ENCODE results near the gene ZNF236. TPM values are rescaled to one million over a fixed set of nuclear protein-coding genes. Genes with fewer than 3 reads are reported as not detected.

ZNF236 gene
- total RNA-seq, 2 experiments from 2014 or later: 6.6 to 16.1 TPM

DNA sequence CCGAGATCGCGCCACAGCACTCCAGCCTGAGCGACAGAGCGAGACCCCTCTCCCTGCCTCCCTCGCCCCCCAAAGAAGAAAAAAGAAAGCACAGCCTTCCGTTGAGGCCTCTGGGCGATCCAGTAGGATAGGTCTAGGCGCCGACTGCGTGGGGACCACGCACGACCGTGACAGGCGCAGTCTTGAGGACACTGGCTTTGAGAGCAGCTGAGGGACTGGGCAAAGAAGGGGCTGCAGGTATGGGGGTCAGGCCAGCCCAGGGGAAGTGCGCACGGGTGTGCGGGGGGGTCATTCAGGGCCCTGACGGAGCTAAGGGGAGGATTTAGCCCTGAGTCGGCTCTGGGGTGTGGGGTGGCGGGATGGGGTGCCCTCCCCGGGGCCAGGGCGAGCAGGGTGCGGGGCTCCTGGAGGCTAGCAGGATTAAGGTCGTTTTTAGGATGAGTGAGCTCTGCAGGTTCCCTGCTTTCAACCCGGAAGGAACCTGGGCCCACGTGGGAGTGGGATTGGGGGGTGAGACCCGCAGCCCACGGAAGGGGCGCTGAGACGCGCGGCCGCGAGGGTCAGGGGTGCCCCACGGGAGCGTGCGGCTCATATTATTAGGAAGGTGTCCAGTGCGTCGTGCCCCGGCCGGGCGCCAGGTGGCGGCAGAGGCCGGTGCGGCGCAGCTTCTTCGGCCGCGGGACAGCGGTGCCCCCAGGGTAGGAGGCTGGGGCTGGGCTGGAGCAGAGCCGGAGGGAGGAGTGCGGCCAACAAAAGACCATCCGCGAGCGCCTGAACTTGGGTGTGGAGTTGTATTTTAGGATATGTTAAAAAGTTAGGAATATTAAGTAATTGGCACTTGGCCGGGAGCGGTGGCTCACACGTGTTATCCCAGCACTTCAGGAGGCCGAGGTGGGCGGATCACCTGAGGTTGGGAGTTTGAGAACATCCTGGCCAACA is 20.5 kb upstream of the ZNF236 start:
- H3K4me3 ChIP-seq (ENCODE audit: low read depth, low read length, poor library complexity, severe bottlenecking): no peak overlapping the region
- TF ChIP-seq, protein P1, sequence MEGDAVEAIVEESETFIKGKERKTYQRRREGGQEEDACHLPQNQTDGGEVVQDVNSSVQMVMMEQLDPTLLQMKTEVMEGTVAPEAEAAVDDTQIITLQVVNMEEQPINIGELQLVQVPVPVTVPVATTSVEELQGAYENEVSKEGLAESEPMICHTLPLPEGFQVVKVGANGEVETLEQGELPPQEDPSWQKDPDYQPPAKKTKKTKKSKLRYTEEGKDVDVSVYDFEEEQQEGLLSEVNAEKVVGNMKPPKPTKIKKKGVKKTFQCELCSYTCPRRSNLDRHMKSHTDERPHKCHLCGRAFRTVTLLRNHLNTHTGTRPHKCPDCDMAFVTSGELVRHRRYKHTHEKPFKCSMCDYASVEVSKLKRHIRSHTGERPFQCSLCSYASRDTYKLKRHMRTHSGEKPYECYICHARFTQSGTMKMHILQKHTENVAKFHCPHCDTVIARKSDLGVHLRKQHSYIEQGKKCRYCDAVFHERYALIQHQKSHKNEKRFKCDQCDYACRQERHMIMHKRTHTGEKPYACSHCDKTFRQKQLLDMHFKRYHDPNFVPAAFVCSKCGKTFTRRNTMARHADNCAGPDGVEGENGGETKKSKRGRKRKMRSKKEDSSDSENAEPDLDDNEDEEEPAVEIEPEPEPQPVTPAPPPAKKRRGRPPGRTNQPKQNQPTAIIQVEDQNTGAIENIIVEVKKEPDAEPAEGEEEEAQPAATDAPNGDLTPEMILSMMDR (conservative IDR thresholded peaks at IDR 0.05; ENCODE audit: low read length): peak; percentile 72
- TF ChIP-seq EZH2phosphoT487 (IDR thresholded peaks at IDR 0.05; ENCODE audit: borderline replicate concordance, low read depth, low read length): no peak
- no peak overlapping the region for H2AFZ ChIP-seq (ENCODE audit: low read length)
- intact Hi-C loops (cut with micrococcal nuclease; ENCODE audit: unreplicated experiment): loop anchor here (2.0 to 5.0 kb wide), 2 partner anchors 75 to 179 kb away; no protein-coding TSS in a partner anchor
- H3K9me2 ChIP-seq (ENCODE audit: insufficient read depth, low read length): no peaks in the 10 kb centered on the region
- no peaks in the 10 kb centered on the region for H3K9me3 ChIP-seq (ENCODE audit: low read length)
- peak overlapping the region; percentile 32; the same call in 1 of the 2 replicates for H3K4me2 ChIP-seq (ENCODE audit: low read length)
- no peaks in the 10 kb centered on the region for H3K79me2 ChIP-seq (ENCODE audit: insufficient read depth, low read depth, low read length)
- H3K36me3 ChIP-seq (ENCODE audit: insufficient read depth, low read length): no peaks in the 10 kb centered on the region
- ChIA-PET POLR2A (interaction anchor here (0.7 to 1.8 kb wide), 2 partner anchors 19 to 70 kb away, joined by 5 to 8 read pairs; no protein-coding TSS in a partner anchor), CTCF (ENCODE audit: unreplicated experiment) (interaction anchor here (0.6 kb wide), 3 partner anchors 27 to 397 kb away, joined by 3 to 5 read pairs (median 3); no protein-coding TSS in a partner anchor)
- peak; percentile 14 for DNase-seq (ENCODE audit: low spot score)
- H4K20me1 ChIP-seq (ENCODE audit: insufficient read depth, low read length): no peaks in the 10 kb centered on the region
- no TSS peak for BruUV-seq (replicated peaks)
- no peak overlapping the region for H3K27ac ChIP-seq (ENCODE audit: low read depth, low read length, poor library complexity, severe bottlenecking)
- H3K4me1 ChIP-seq (ENCODE audit: insufficient read depth, low read length, poor library complexity, severe bottlenecking): peaks cover 3% of the 10 kb centered on the region

DNA sequence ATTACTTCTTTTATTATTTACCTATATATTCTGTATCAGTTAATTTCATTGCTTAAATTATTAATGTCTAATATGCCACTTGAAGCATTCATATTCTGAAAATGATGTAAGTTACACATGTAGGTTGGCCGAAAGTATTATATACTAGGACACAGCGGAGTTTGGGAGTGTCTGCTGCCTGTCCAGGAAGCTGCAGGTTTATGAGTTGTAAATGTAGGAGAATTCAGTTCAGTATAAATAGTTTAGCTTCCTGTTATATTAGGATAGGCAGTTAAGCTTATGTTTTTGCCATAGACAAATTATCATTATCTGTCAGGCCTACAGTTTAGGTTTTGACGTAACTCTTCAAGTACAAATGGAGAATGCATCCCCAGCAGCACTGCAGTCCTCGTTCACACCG is 18.9 kb upstream of the ZNF236 start:
- intact Hi-C loops (cut with micrococcal nuclease; ENCODE audit: unreplicated experiment): loop anchor here (2.0 to 5.0 kb wide), 2 partner anchors 74 to 177 kb away; no protein-coding TSS in a partner anchor
- H3K9me3 ChIP-seq (ENCODE audit: low read length): no peaks in the 10 kb centered on the region
- CTCF ChIA-PET (ENCODE audit: unreplicated experiment): interaction anchor here (0.6 kb wide), 1 partner anchor 103 kb away, joined by 3 read pairs; no protein-coding TSS in a partner anchor
- peak overlapping the region; percentile 27; the same call in 1 of the 2 replicates for H2AFZ ChIP-seq (ENCODE audit: low read length)
- no peak overlapping the region for H3K27ac ChIP-seq (ENCODE audit: low read depth, low read length, poor library complexity, severe bottlenecking)
- no peaks in the 10 kb centered on the region for H3K79me2 ChIP-seq (ENCODE audit: insufficient read depth, low read depth, low read length)
- DNase-seq (ENCODE audit: low spot score): no peak
- POLR2A ChIA-PET: interaction anchor here (0.6 to 1.8 kb wide), 2 partner anchors 18 to 69 kb away, joined by 5 to 8 read pairs; no protein-coding TSS in a partner anchor
- H3K4me3 ChIP-seq (ENCODE audit: low read depth, low read length, poor library complexity, severe bottlenecking): no peak overlapping the region
- H3K9me2 ChIP-seq (ENCODE audit: insufficient read depth, low read length): no peaks in the 10 kb centered on the region
- H4K20me1 ChIP-seq (ENCODE audit: insufficient read depth, low read length): no peaks in the 10 kb centered on the region
- H3K36me3 ChIP-seq (ENCODE audit: insufficient read depth, low read length): no peaks in the 10 kb centered on the region
- peak overlapping the region; percentile 37 for H3K4me2 ChIP-seq (ENCODE audit: low read length)
- BruUV-seq (replicated peaks): no TSS peak
- H3K4me1 ChIP-seq (ENCODE audit: insufficient read depth, low read length, poor library complexity, severe bottlenecking): peaks cover 3% of the 10 kb centered on the region
- TF ChIP-seq, protein P1 (conservative IDR thresholded peaks at IDR 0.05; ENCODE audit: low read length): no peak
- TF ChIP-seq EZH2phosphoT487 (IDR thresholded peaks at IDR 0.05; ENCODE audit: borderline replicate concordance, low read depth, low read length): no peak
